HG03439 (cell line): ENCODE measurements around the gene PIF1.
"Not testable (repeated sequence)": the region's sequence is repeated elsewhere in the genome, so short reads cannot be mapped to it uniquely, and the experiment has no call there.

ENCODE experiments used
- ATAC-seq: cut with Tn5 transposase; IDR thresholded peaks from one replicate; pipeline ENCODE4 v1.9.1; 2021; ENCODE audit warnings: mild to moderate bottlenecking, moderate library complexity; ENCODE audit not compliant: unreplicated experiment

PIF1 gene

GRCh38 chr15:64810497-64811326 lies 14.7 kb downstream of the PIF1 start:
- no peak for ATAC-seq

GRCh38 chr15:64809649-64810496 lies 15.6 kb downstream of the PIF1 start:
- ATAC-seq = no peak

- no peak for ATAC-seq
These were observed 16.5 kb downstream of the PIF1 start for GRCh38 chr15:64808785-64809453.

- ATAC-seq = no peak
These were observed 17.7 kb downstream of the PIF1 start for GRCh38 chr15:64807751-64808222.

- ATAC-seq = no peak
These were observed 18.2 kb downstream of the PIF1 start for GRCh38 chr15:64807051-64807749.

GRCh38 chr15:64806509-64806908 lies 18.9 kb downstream of the PIF1 start:
- no peak for ATAC-seq

- no peak for ATAC-seq
These were observed 20.8 kb downstream of the PIF1 start for GRCh38 chr15:64804619-64805018.

- no peak for ATAC-seq
These were observed 21.9 kb downstream of the PIF1 start for GRCh38 chr15:64803526-64803925.

- no peak for ATAC-seq
These were observed 25.0 kb downstream of the PIF1 start for GRCh38 chr15:64800476-64800875.

- ATAC-seq = not testable (repeated sequence)
These were observed 26.5 kb downstream of the PIF1 start for GRCh38 chr15:64798905-64799304.

GRCh38 chr15:64795921-64796320 lies 29.5 kb downstream of the PIF1 start:
- ATAC-seq = not testable (repeated sequence)

- ATAC-seq = not testable (repeated sequence)
These were observed 30.1 kb downstream of the PIF1 start for GRCh38 chr15:64795299-64795698.

GRCh38 chr15:64792282-64792681 lies 33.2 kb downstream of the PIF1 start:
- ATAC-seq = no peak

GRCh38 chr15:64791401-64791800 lies 34.0 kb downstream of the PIF1 start:
- no peak for ATAC-seq

GRCh38 chr15:64783796-64784195 lies 41.7 kb downstream of the PIF1 start:
- no peak for ATAC-seq

- no peak for ATAC-seq
These were observed 42.7 kb downstream of the PIF1 start for GRCh38 chr15:64782751-64783150.

- ATAC-seq = no peak
These were observed 44.1 kb downstream of the PIF1 start for GRCh38 chr15:64781299-64781698.

GRCh38 chr15:64780600-64781156 lies 44.8 kb downstream of the PIF1 start:
- no peak for ATAC-seq

- no peak for ATAC-seq
These were observed 45.8 kb downstream of the PIF1 start for GRCh38 chr15:64779630-64780029.

GRCh38 chr15:64779024-64779423 lies 46.4 kb downstream of the PIF1 start:
- ATAC-seq = no peak
